Subcutaneous adipose tissue (tissue), 4 donors: Measurements from ENCODE around the gene EPHA4. TPM values are rescaled to one million over a fixed set of nuclear protein-coding genes. Genes with fewer than 3 reads are reported as not detected.

Experiments used
- CTCF ChIP-seq: fragments of 450-650 bp; IDR thresholded peaks from one replicate; pipeline ENCODE4 v1.5.1; 2016; ENCODE audit warnings: low read depth, mild to moderate bottlenecking, control low read depth, antibody characterized with exemption, moderate library complexity
- total RNA-seq, 4 donors: library from RNA; depleted of rRNA; stranded (reverse); fragments of >200 nt; gene quantifications; one replicate each; pipeline ENCODE4 v1.1.0, GENCODE V29; 2016

EPHA4 gene
- total RNA-seq, 4 donors from 2014 or later = 30.3 to 52.0 (median 39.4) TPM

- TF ChIP-seq CTCF = no peak
Observed at GRCh38 chr2:221392228-221392881, 179.7 kb downstream of the EPHA4 start.

GRCh38 chr2:221390878-221391277 is 181.2 kb downstream of the EPHA4 start:
- TF ChIP-seq CTCF = no peak

GRCh38 chr2:221389904-221390303 is 182.2 kb downstream of the EPHA4 start:
- no peak for TF ChIP-seq CTCF

GRCh38 chr2:221389421-221389820 is 182.7 kb downstream of the EPHA4 start:
- no peak for TF ChIP-seq CTCF

- no peak for TF ChIP-seq CTCF
Observed at GRCh38 chr2:221388891-221389290, 183.2 kb downstream of the EPHA4 start.

GRCh38 chr2:221385716-221386115 is 186.4 kb downstream of the EPHA4 start:
- no peak for TF ChIP-seq CTCF

- no peak for TF ChIP-seq CTCF
Observed at GRCh38 chr2:221381928-221382488, 190.1 kb downstream of the EPHA4 start.
